ENCODE results near the gene PPM1H.
"Not testable (repeated sequence)": the region's sequence is repeated elsewhere in the genome, so short reads cannot be mapped to it uniquely, and the experiment has no call there.

Gene PPM1H, protein sequence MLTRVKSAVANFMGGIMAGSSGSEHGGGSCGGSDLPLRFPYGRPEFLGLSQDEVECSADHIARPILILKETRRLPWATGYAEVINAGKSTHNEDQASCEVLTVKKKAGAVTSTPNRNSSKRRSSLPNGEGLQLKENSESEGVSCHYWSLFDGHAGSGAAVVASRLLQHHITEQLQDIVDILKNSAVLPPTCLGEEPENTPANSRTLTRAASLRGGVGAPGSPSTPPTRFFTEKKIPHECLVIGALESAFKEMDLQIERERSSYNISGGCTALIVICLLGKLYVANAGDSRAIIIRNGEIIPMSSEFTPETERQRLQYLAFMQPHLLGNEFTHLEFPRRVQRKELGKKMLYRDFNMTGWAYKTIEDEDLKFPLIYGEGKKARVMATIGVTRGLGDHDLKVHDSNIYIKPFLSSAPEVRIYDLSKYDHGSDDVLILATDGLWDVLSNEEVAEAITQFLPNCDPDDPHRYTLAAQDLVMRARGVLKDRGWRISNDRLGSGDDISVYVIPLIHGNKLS
- 0 to 0.18 (median 0.04) reads per million in 4 experiments for total RNA-seq

GRCh38 chr12:62934799-62935674, at the start of gene PPM1H:
Gene PPM1H (minus strand): TSS chr12:62935150. CDS start chr12:62934736, 414 bp downstream.
- DNase-seq, result no peak

DNA sequence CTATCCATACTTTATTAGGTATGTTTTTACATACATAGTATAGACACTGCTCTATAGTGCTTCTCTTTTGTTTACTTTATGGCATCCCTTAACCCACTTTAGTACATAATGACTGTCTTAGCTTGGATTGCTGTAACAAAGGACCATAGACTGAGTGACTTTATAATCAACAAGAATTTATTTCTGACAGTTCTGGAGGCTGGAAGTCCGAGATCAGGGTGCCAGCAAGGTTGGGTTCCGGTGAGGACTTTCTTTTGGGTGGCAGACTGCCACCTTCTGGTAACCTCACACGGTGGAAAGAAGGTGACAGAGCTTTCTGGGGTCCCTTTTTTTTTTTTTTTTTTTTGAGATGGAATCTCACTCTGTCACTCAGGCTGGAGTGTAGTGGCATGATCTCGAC, 48.6 kb upstream of the PPM1H start:
- DNase-seq, result no peak

DNA sequence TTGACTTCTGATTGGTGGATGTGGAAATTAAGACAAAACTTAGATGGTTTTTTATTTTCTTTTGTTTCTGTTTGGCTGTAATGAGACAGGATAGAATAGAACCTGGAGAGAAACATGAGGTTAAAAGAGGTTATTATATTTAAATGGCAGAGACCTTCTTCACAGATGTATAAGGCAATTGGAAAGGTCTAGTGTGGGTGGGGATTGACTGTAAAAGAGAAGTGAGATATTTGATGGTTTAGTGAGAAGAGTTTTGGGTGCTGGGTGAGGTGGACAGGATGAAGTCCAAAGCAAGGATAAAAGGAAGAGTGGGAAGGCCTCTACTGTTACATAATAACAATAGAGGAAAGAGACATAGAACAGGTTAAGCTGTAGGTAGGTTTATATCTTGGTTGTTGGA, 43.8 kb upstream of the PPM1H start:
- no peak for DNase-seq

GRCh38 chr12:62977883-62978282, 42.9 kb upstream of the PPM1H start:
- DNase-seq, result no peak

GRCh38 chr12:62977418-62977817, 42.5 kb upstream of the PPM1H start:
- no peak for DNase-seq

- no peak for DNase-seq
Observed at GRCh38 chr12:62976110-62976662, 41.2 kb upstream of the PPM1H start.

DNA sequence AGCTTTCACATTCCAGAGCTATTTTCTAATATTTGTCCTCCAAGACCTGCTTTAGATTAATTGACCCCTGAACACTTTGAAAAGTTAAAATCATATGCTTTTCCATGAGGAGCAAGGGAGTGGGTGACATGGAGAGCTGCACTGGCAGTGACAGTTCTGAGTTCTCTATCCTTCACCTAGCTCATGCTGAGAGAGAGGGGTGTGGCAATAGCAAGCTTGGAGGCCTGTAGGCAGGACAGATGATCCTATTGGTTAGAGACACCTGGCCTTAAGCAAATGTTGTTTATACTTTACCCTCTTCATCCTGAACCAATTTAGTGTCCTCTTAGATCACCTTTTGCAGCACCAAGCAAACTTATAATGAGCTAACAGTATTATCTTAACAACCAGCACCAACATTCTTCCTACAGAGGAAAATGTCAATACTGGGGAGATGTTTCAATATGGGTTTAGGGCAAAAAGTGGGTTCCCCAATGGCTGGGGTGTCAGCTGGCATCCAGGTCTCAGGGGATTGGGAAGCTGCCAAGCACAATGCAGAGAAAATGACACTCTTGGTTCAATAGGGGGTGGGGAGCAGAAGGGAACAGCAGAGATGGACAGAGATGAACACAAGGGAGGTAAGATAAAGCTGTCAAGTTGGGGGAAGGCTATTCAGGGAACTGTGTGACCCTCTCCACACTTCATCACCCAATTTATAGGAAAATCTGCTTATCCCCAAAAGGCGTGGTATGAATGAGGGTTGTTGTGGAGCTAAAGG, 37.0 kb upstream of the PPM1H start:
- DNase-seq, result no peak

DNA sequence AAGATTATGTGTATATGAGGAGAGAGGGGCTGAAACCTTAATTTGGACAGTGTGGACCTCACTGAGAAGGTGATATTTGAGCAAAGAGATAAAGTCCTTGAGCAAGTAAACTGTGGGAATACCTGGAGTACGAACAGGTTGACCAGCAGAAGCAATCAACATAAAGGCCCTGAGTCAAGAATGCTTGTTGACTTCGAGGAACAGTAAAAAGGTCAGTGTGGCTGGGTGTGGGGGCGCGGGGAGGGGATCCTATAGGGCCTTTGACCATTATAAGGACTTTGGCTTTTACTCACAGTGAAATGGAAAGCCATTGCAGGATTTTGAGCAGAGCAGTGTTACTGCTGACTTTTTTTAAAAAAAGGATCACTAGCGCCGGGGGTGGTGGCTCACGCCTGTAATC, 34.7 kb upstream of the PPM1H start:
- DNase-seq, result no peak

GRCh38 chr12:62967701-62968100, 32.8 kb upstream of the PPM1H start:
- DNase-seq, result no peak

GRCh38 chr12:62966990-62967506, 32.1 kb upstream of the PPM1H start:
- no peak for DNase-seq

- not testable (repeated sequence) for DNase-seq
Observed at GRCh38 chr12:62966446-62966989, 31.6 kb upstream of the PPM1H start.

GRCh38 chr12:62965700-62966099, 30.8 kb upstream of the PPM1H start:
- DNase-seq, result not testable (repeated sequence)

DNA sequence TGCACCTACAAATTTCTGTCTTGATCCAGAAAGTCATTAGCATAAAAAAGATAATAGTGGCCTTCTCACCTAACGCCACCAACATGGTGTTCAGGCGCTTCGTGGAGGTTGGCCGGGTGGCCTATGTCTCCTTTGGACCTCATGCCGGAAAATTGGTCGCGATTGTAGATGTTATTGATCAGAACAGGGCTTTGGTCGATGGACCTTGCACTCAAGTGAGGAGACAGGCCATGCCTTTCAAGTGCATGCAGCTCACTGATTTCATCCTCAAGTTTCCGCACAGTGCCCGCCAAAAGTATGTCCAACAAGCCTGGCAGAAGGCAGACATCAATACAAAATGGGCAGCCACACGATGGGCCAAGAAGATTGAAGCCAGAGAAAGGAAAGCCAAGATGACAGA, 30.3 kb upstream of the PPM1H start:
- DNase-seq, result not testable (repeated sequence)

GRCh38 chr12:62963486-62964041, 28.6 kb upstream of the PPM1H start:
- no peak for DNase-seq

DNA sequence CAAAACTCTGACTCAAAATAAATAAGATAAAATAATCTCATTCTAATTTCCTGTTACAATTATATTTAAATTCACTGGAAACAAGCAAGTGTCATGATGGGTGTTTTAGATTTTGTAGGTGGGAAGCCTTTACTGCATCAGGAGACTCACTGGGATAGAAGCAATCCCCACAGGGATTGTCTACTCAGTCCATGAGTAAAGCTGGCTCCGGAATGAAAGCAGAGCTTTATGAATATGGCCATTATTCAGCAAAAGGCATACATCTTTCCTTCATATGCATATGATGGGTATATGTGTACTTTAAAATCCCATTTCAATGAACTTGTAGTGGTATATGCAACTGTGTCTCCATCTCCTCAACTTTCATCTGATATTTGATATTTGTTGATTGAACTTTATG, 25.4 kb upstream of the PPM1H start:
- no peak for DNase-seq

- no peak for DNase-seq
Observed at GRCh38 chr12:62959745-62960144, 24.8 kb upstream of the PPM1H start.

- DNase-seq, result no peak
Observed at GRCh38 chr12:62957233-62957953, 22.4 kb upstream of the PPM1H start.

- DNase-seq, result no peak
Observed at GRCh38 chr12:62955678-62956077, 20.7 kb upstream of the PPM1H start.

DNA sequence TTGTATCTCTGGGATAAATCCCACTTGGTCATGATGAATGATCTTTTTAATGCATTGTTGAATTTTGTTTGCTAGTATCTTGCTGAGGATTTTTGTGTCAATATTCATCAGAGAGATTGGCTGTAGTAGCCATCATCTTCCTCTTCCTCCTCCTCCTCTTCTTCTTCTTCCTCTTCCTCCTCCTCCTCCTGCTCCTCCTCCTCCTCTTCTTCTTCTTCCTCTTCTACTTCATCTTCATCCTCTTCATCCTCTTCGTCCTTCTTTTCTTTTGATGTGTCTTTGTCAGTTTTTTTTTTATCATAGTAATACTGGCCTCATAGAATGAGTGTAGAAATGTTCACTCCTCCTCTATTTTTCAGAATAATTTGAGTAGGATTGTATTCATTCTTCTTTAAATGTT, 15.4 kb upstream of the PPM1H start:
- DNase-seq, result no peak

DNA sequence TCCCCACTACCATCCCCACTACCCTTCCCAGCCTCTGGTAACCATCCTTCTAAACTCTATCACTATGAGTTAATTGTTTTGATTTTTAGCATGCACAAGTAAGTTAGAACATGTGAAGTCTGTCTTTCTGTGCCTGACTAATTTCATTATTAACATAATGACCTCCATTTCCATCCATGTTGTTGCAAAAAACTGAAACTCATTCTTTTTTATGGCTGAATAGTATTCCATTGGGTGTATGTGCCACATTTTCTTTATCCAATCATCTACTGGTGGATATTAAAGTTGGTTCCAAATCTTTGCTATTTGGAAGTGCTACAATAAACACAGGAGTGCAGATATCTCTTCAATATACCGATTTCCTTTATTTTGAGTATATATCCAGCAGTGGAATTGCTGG, 13.2 kb upstream of the PPM1H start:
- DNase-seq, result no peak

DNA sequence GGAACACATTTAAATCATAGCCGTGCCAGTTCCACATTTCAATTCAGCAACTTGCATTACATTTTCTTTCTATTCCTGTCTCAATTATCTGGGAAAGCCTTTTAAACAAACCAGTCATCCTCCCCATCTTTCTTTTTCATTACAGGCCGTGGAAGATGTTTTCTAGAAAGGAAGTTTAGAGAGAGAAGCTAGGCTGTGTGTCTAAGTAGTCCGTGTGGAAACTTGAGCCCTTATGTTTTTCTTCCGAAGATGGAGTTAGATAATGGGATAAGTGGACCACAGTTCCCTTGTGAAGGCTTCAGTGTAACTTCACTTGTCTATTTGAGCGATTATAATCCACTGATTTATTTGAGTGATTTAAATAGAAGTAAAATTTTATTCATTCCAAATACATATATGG, 12.4 kb upstream of the PPM1H start:
- DNase-seq, result no peak

All from effector CD8-positive, alpha-beta T cell (primary cell).